Glutamatergic neuron (in vitro differentiated cells): ENCODE data around the gene MAZ. TPM values are rescaled to one million over a fixed set of nuclear protein-coding genes. Genes with fewer than 3 reads are reported as not detected.
"Not testable (repeated sequence)": the region's sequence is repeated elsewhere in the genome, so short reads cannot be mapped to it uniquely, and the experiment has no call there.

Experiments
- DNase-seq: peaks from one replicate; pipeline ENCODE4 v3.0.0; 2022
- H3K27ac Mint-ChIP-seq: one replicate; pipeline ENCODE4 v1.8.0; 2020; ENCODE audit warnings: mild to moderate bottlenecking, mixed read lengths, inconsistent platforms; ENCODE audit not compliant: unreplicated experiment
- H3K27me3 Mint-ChIP-seq: one replicate; pipeline ENCODE4 v1.8.0; 2020; ENCODE audit warnings: mild to moderate bottlenecking, moderate library complexity, mixed read lengths, inconsistent platforms; ENCODE audit not compliant: unreplicated experiment
- H3K36me3 Mint-ChIP-seq: one replicate; pipeline ENCODE4 v1.8.0; 2020; ENCODE audit warnings: mild to moderate bottlenecking, mixed read lengths, inconsistent platforms; ENCODE audit not compliant: unreplicated experiment
- H3K4me1 Mint-ChIP-seq: one replicate; pipeline ENCODE4 v1.8.0; 2020; ENCODE audit warnings: mild to moderate bottlenecking, low read depth, mixed read lengths, inconsistent platforms; ENCODE audit not compliant: unreplicated experiment
- H3K4me3 Mint-ChIP-seq: one replicate; pipeline ENCODE4 v1.8.0; 2020; ENCODE audit warnings: mild to moderate bottlenecking, mixed read lengths, inconsistent platforms; ENCODE audit not compliant: unreplicated experiment
- H3K9me3 Mint-ChIP-seq: one replicate; pipeline ENCODE4 v1.8.0; 2020; ENCODE audit warnings: mild to moderate bottlenecking, moderate library complexity, mixed read lengths, inconsistent platforms; ENCODE audit not compliant: unreplicated experiment
- CTCF ChIP-seq: fragments of 200-600 bp; sonication (generic); IDR thresholded peaks from one replicate; pipeline ENCODE4 v1.5.0; 2021; ENCODE audit not compliant: partially characterized antibody, unreplicated experiment
- total RNA-seq: library from RNA; stranded (reverse); fragmentation: NEBNext Ultra II Directional; extraction: Animal tissue kit (Norgen Biotek cat#: 25700); gene quantifications from one replicate; pipeline ENCODE4 v1.2.1, GENCODE V29; 2021; ENCODE audit not compliant: unreplicated experiment

MAZ gene
- total RNA-seq, 1 donor from 2014 or later = 369 TPM

DNA sequence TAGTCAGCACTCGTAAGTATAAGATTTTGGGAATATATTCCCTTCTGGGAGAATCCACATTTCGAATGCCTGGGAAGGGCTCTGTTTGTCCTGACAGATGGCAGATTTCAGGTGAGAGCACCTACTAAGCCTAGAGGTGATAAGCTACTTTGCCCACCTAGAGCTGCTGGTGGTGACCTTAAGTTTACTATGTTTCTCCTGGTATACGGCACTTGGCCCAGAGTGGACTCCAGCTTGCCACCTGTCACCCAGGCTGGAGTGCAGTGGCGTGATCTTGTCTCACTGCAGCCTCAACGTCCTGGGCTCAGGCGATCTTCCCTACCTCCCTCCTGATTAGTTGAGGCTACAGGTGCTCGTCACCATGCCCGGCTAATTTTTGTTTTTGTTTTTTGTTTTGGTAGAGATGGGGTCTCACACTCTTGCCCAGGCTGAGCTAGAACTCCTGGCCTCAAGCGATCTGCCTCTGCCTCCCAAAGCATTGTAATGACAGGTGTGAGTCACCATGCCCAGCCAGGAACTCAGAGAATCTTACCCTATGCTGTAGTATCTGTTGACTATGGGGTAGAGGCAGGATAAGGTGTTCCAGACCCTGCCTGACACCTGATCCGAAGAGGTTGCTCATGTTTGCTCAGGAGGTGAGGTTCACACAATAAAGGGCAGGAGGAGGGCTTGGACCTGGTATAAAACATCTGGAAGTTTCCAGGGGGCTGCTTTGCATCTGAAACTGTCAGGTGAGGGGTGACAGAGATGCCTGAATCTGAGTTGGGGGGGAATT lies 28.6 kb upstream of the MAZ start, which contains the start of gene ZG16:
Gene ZG16, plus strand, starts transcription at position 681 of the 775 bp plus-strand sequence. CDS start 1,011 bp downstream, outside the sequence.
- TF ChIP-seq CTCF = no peak
- Mint-ChIP-seq H3K9me3 (peaks cover 3% of the 10 kb centered on the region), H3K36me3 (no peaks in the 10 kb centered on the region), H3K4me1 (no peaks in the 10 kb centered on the region), H3K27me3 (peaks cover 2% of the 10 kb centered on the region), H3K27ac (no peak within 1 kb of the TSS), H3K4me3 (no peak within 1 kb of the TSS)
- no peak for DNase-seq

DNA sequence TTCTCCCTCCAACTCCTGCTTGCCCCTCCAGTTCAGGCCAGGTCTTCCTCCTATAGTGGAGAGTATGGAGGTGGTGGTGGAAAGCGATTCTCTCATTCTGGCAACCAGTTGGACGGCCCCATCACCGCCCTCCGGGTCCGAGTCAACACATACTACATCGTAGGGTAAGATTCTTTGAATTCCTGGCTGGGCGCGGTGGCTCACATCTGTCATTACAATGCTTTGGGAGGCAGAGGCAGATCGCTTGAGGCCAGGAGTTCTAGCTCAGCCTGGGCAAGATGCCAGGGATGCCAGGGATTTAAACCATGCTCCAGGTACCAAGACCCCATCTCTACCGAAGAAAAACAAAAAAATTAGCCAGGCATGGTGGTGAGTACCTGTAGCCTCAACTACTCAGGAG lies 26.9 kb upstream of the MAZ start:
- Mint-ChIP-seq H3K27me3 (peaks cover 6% of the 10 kb centered on the region), H3K4me3 (no peak overlapping the region), H3K36me3 (no peaks in the 10 kb centered on the region), H3K27ac (no peak overlapping the region), H3K4me1 (no peaks in the 10 kb centered on the region), H3K9me3 (peaks cover 1% of the 10 kb centered on the region)
- DNase-seq = no peak
- TF ChIP-seq CTCF = no peak

DNA sequence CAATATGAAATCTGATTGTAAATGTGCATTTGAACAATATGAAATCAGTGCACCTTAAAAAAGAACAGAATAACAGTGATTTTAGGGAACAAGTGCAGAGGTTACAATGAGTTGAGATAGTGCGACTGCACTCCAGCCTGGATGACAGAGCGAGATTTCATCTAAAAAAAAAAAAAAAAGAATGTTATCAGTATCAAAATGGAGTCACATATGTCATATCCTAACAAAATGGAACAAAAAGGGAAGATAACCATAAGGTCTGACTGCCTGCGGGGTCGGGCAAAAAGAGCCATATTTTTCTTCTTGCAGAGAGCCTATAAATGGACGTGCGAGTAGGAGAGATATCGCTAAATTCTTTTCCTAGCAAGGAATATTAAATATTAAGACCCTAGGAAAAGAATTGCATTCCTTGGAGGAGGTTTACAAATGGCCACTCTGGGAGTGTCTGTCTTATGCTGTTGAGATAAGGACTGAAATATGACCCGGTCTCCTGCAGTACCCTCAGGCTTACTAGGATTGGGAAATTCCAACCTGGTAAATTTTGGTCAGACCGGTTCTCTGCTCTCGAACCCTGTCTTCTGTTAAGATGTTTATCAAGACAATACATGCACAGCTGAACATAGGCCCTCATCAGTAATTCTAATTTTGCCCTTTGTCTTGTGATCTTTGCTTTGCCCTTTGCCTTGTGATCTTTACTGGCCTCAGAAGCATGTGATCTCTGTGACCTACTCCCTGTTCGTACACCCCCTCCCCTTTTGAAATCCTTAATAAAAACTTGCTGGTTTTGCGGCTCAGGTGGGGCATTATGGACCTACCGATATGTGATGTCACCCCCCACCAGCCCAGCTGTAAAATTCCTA lies 23.0 kb upstream of the MAZ start:
- H3K27me3 Mint-ChIP-seq, H3K9me3 Mint-ChIP-seq, H3K27ac Mint-ChIP-seq, H3K4me3 Mint-ChIP-seq, DNase-seq, H3K4me1 Mint-ChIP-seq, H3K36me3 Mint-ChIP-seq: not testable (repeated sequence)

GRCh38 chr16:29784157-29784556 lies 22.2 kb upstream of the MAZ start:
- H3K27me3 Mint-ChIP-seq = peaks cover 4% of the 10 kb centered on the region
- no peaks in the 10 kb centered on the region for H3K36me3 Mint-ChIP-seq
- no peak for DNase-seq
- H3K4me3 Mint-ChIP-seq = no peak overlapping the region
- peaks cover 1% of the 10 kb centered on the region for H3K9me3 Mint-ChIP-seq
- no peak overlapping the region for H3K27ac Mint-ChIP-seq
- H3K4me1 Mint-ChIP-seq = peaks cover 2% of the 10 kb centered on the region
- TF ChIP-seq CTCF = no peak

- peak; percentile 86 for TF ChIP-seq CTCF
- peak overlapping the region; percentile 73 for H3K4me3 Mint-ChIP-seq
- peaks cover 2% of the 10 kb centered on the region for H3K4me1 Mint-ChIP-seq
- peaks cover 6% of the 10 kb centered on the region for H3K27me3 Mint-ChIP-seq
- no peaks in the 10 kb centered on the region for H3K36me3 Mint-ChIP-seq
- H3K9me3 Mint-ChIP-seq = peaks cover 1% of the 10 kb centered on the region
- no peak overlapping the region for H3K27ac Mint-ChIP-seq
- DNase-seq = peak; percentile 87
Observed at GRCh38 chr16:29784901-29785500, 21.3 kb upstream of the MAZ start.

GRCh38 chr16:29787155-29787554 lies 19.2 kb upstream of the MAZ start:
- not testable (repeated sequence) for H3K9me3 Mint-ChIP-seq, H3K4me1 Mint-ChIP-seq, H3K4me3 Mint-ChIP-seq, H3K36me3 Mint-ChIP-seq, DNase-seq, H3K27ac Mint-ChIP-seq, H3K27me3 Mint-ChIP-seq
